Nephron progenitor cell (in vitro differentiated cells): ENCODE results near the gene AKAP12.

Experiments used
- DNase-seq: peaks from one replicate; pipeline ENCODE4 v3.0.0; 2021
- H3K27ac Mint-ChIP-seq: 2 replicates; pipeline ENCODE4 v1.8.0; 2021; ENCODE audit warnings: mild to moderate bottlenecking, moderate library complexity, mixed read lengths
- H3K27me3 Mint-ChIP-seq: 2 replicates; pipeline ENCODE4 v1.8.0; 2021; ENCODE audit warnings: mild to moderate bottlenecking, low read depth, mixed read lengths; ENCODE audit not compliant: poor library complexity
- H3K36me3 Mint-ChIP-seq: 2 replicates; pipeline ENCODE4 v1.8.0; 2021; ENCODE audit warnings: low read depth, mixed read lengths
- H3K4me1 Mint-ChIP-seq: 2 replicates; pipeline ENCODE4 v1.8.0; 2021; ENCODE audit warnings: mixed read lengths
- H3K4me3 Mint-ChIP-seq: 2 replicates; pipeline ENCODE4 v1.8.0; 2021; ENCODE audit warnings: mild to moderate bottlenecking, moderate library complexity, mixed read lengths
- H3K9me3 Mint-ChIP-seq: 2 replicates; pipeline ENCODE4 v1.8.0; 2021; ENCODE audit warnings: mild to moderate bottlenecking, moderate library complexity, mixed read lengths
- CTCF ChIP-seq: fragments of 200-600 bp; sonication (generic); IDR thresholded peaks from 2 replicates; pipeline ENCODE4 v1.5.0; 2021; ENCODE audit warnings: antibody characterized with exemption

AKAP12 gene

GRCh38 chr6:151240036-151240685 is 394 bp downstream of the AKAP12 start:
- Mint-ChIP-seq H3K27me3 (peaks cover 6% of the 10 kb centered on the region), H3K4me3 (peak overlapping the region; percentile 94), H3K36me3 (peaks cover 18% of the 10 kb centered on the region), H3K27ac (peak overlapping the region; percentile 93), H3K4me1 (peaks cover 43% of the 10 kb centered on the region), H3K9me3 (no peaks in the 10 kb centered on the region)
- no peak for TF ChIP-seq CTCF
- peak; percentile 84 for DNase-seq

GRCh38 chr6:151240791-151241642 is 1.2 kb downstream of the AKAP12 start:
- peak; percentile 65 for DNase-seq
- peaks cover 43% of the 10 kb centered on the region for H3K4me1 Mint-ChIP-seq
- peaks cover 6% of the 10 kb centered on the region for H3K27me3 Mint-ChIP-seq
- no peak for TF ChIP-seq CTCF
- peak overlapping the region; percentile 81 for H3K4me3 Mint-ChIP-seq
- H3K9me3 Mint-ChIP-seq: no peaks in the 10 kb centered on the region
- H3K36me3 Mint-ChIP-seq: peaks cover 22% of the 10 kb centered on the region
- H3K27ac Mint-ChIP-seq: peak overlapping the region; percentile 61

- no peak overlapping the region for H3K27ac Mint-ChIP-seq
Measured at GRCh38 chr6:151241853-151242252, 2.1 kb downstream of the AKAP12 start.

DNA sequence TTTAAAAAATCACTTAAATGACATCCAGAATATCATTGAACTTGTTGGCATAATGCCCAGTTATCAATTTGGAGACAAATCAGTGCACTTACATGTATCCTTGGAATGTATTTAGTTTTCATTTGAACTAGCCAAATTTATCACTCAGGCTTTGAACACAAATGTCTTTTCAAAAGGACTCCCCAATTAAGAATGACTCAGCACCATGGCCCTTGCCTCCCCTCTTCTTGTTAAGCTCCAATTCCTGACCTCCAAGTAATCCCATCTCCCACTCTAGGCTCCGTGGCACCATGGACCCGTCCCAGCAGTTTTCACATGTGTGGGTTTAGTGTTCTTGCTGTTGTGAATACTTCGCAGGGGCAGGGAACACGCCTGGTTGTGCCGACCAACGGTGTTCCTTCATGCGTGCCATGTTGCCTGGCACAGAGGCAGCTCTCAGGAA is 2.7 kb downstream of the AKAP12 start:
- Mint-ChIP-seq H3K27me3 (peaks cover 6% of the 10 kb centered on the region), H3K27ac (no peak overlapping the region), H3K4me3 (peak overlapping the region; percentile 81), H3K4me1 (peaks cover 43% of the 10 kb centered on the region), H3K36me3 (peaks cover 30% of the 10 kb centered on the region), H3K9me3 (no peaks in the 10 kb centered on the region)
- TF ChIP-seq CTCF: no peak
- DNase-seq: peak; percentile 26

More at GRCh38 chr6:151241853-151242252, 2.1 kb downstream of the AKAP12 start:
- H3K4me3 Mint-ChIP-seq: peak overlapping the region; percentile 81
- peaks cover 28% of the 10 kb centered on the region for H3K36me3 Mint-ChIP-seq
- TF ChIP-seq CTCF: no peak
- H3K4me1 Mint-ChIP-seq: peaks cover 43% of the 10 kb centered on the region
- H3K27me3 Mint-ChIP-seq: peaks cover 6% of the 10 kb centered on the region
- no peaks in the 10 kb centered on the region for H3K9me3 Mint-ChIP-seq
- no peak for DNase-seq

GRCh38 chr6:151243481-151243880 is 3.7 kb downstream of the AKAP12 start:
- Mint-ChIP-seq H3K4me1 (peaks cover 43% of the 10 kb centered on the region), H3K27ac (no peak overlapping the region), H3K27me3 (peaks cover 3% of the 10 kb centered on the region), H3K36me3 (peaks cover 41% of the 10 kb centered on the region), H3K4me3 (peak overlapping the region; percentile 81), H3K9me3 (no peaks in the 10 kb centered on the region)
- TF ChIP-seq CTCF: no peak
- DNase-seq: no peak
